Measurements from ENCODE around the gene ABCG5.

The ABCG5 gene

GRCh38 chr2:43824512-43824911 lies 14.1 kb downstream of the ABCG5 start:
- TF ChIP-seq CTCF (IDR thresholded peaks at IDR 0.05; ENCODE audit: control insufficient read depth, insufficient read depth, low read depth, low read length, missing control alignments): no peak
- no peak overlapping the region for H3K4me3 ChIP-seq (ENCODE audit: control insufficient read depth, low read depth, low read length)
- no peak for DNase-seq (ENCODE audit: low read depth)

GRCh38 chr2:43823751-43824150 lies 14.9 kb downstream of the ABCG5 start:
- no peak for TF ChIP-seq CTCF (IDR thresholded peaks at IDR 0.05; ENCODE audit: control insufficient read depth, insufficient read depth, low read depth, low read length, missing control alignments)
- H3K4me3 ChIP-seq (ENCODE audit: control insufficient read depth, low read depth, low read length): no peak overlapping the region
- no peak for DNase-seq (ENCODE audit: low read depth)

- no peak for DNase-seq (ENCODE audit: low read depth)
- no peak for TF ChIP-seq CTCF (IDR thresholded peaks at IDR 0.05; ENCODE audit: control insufficient read depth, insufficient read depth, low read depth, low read length, missing control alignments)
These were observed 15.8 kb downstream of the ABCG5 start for GRCh38 chr2:43822839-43823238.

GRCh38 chr2:43819491-43820163 lies 19.0 kb downstream of the ABCG5 start:
- TF ChIP-seq CTCF (IDR thresholded peaks at IDR 0.05; ENCODE audit: control insufficient read depth, insufficient read depth, low read depth, low read length, missing control alignments): no peak
- no peak for DNase-seq (ENCODE audit: low read depth)
- no peak overlapping the region for H3K4me3 ChIP-seq (ENCODE audit: control insufficient read depth, low read depth, low read length)

More at GRCh38 chr2:43822839-43823238, 15.8 kb downstream of the ABCG5 start:
- H3K4me3 ChIP-seq (ENCODE audit: control insufficient read depth, low read depth, low read length): no peak overlapping the region

- peak; percentile 18 for DNase-seq (ENCODE audit: low read depth)
- TF ChIP-seq CTCF (IDR thresholded peaks at IDR 0.05; ENCODE audit: control insufficient read depth, insufficient read depth, low read depth, low read length, missing control alignments): no peak
- H3K4me3 ChIP-seq (ENCODE audit: control insufficient read depth, low read depth, low read length): no peak overlapping the region
These were observed 19.9 kb downstream of the ABCG5 start for GRCh38 chr2:43818761-43819160.

GRCh38 chr2:43814711-43815110 lies 23.9 kb downstream of the ABCG5 start:
- no peak overlapping the region for H3K4me3 ChIP-seq (ENCODE audit: control insufficient read depth, low read depth, low read length)
- TF ChIP-seq CTCF (IDR thresholded peaks at IDR 0.05; ENCODE audit: control insufficient read depth, insufficient read depth, low read depth, low read length, missing control alignments): no peak
- no peak for DNase-seq (ENCODE audit: low read depth)
